GM11168 (cell line): ENCODE measurements around the gene ARHGEF1.

Experiments used
- in situ Hi-C: fragments of 300-500 bp; cut with MboI; formaldehyde crosslinking; loops from one replicate; pipeline ENCODE4 v1.12.0; 2022; ENCODE audit warnings: low sequenced_read_pairs; ENCODE audit not compliant: unreplicated experiment

Gene ARHGEF1

DNA sequence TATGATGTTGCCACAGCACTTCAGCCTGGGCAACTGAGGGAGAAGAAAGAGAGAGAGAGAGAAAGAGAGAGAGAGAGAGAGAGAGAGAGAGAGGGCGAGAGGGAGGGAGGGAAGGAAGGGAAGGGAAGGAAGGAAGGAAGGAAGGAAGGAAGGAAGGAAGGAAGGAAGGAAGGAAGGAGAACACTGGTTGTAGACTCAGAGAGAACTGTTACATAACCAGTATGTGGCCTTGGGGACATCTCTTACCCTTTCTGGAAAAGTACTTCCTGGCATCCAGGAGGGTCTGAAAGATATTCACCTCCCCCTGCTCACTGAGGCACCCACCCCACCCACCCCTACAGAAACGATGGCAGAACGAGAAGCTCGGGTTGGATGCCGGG is 2.7 kb upstream of the ARHGEF1 start:
- in situ Hi-C loops = no loop called here

DNA sequence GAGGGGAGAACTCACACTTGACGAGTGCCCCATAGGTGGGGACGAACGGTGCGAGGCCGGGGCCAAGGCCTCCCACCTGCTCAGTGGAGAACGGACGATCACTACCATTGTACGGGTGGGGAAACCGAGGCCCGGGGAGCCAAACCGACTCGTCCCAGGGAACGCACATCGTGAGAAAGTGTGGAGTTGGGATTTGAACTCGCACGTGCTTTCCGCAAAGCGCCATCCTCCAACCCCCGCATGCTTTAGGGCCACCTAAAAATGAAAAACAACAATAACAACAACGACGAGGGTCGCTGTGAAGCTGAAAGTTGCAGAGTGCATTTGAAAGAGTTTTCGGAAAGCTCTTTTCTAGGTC is 458 bp downstream of the ARHGEF1 start:
- in situ Hi-C loops = no loop called here

DNA sequence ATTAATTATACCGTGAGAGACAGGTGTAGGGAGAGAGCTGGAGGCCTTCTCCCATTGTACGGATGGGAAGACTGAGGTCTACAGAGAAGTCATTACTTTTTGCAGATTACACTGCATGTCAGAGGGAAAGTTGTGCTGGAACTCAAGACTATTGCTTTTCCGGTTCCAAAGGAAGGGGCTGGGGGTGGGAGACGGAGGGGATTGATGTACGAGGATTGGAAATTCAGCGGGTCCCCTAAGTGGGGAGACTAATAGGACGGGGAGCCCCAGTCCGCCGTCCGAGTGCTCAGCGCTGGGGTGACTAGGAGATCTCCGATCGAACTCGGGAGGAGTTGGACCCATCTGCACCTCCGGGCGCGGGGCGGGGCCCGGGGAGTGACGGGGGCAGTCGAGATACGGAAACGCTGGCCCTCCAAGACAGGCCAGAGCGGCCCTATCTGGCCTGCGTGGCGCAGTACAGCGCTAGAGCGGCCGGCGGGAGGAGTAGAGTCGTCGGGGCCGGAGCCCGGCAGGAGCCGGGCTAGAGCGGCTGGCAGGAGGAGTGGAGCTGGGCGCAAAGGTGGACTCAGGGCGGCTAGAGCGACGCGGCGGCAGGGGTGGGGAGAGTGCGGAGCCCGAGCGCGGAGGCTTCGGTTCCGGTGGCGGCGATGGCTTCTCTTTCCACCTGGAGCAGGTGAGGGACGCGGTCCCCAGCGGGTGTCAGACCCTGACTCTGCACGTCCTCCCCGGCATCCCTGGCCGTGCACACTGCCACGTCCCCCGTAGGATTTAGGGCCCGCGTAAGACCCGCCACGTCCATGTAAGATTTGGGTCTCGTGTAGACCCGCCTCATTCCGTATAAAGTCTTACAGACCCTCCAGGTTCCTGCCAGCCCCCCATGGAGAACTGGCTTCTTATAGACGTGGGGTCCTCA is 1.1 kb downstream of the ARHGEF1 start:
- in situ Hi-C loops = no loop called here

DNA sequence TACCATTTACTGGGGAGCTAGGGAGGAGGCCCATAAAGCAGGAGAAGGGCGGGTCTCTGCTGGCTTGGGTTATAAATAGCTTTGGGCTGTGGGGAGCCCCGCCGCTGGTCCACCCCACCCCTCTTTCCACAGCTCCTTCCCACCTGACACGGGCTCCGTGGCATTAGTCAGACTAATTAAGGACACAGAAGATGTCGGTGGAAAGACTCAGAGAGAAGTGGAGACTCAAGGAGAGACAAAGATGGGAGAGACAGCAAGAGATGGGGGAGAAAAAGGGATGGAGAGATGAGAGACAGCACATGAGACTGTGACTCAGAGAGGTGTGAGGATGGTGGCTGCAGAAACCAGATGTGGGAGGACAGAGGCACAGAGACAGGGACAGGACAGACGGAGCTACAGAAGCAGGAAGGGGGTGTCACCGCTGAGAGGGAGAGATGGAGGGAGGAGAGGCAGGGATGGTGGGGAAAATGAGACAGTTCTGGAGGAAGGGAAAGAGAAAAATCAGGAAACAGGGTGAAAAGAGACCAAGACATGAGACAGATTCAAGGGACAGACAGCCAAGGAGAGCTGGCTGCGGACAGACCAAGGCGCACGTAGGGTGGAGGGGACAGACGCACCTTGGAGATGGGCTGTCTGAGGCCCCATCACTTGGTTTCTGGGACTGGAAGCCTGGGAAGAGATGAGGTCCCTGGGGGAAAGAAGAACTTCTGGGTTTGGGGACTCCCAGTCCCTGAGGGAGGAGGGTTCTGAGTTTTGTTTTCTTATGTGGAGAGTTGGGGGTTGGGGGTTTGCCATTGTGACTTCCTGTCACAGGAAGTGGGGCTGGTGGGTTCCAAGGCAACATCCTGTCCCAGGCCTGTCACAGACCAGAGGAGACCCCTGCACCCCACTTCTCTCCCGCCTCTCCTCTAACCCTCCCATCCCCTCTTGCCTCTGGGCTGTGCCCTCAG is 4.1 kb downstream of the ARHGEF1 start:
- in situ Hi-C loops = no loop called here

DNA sequence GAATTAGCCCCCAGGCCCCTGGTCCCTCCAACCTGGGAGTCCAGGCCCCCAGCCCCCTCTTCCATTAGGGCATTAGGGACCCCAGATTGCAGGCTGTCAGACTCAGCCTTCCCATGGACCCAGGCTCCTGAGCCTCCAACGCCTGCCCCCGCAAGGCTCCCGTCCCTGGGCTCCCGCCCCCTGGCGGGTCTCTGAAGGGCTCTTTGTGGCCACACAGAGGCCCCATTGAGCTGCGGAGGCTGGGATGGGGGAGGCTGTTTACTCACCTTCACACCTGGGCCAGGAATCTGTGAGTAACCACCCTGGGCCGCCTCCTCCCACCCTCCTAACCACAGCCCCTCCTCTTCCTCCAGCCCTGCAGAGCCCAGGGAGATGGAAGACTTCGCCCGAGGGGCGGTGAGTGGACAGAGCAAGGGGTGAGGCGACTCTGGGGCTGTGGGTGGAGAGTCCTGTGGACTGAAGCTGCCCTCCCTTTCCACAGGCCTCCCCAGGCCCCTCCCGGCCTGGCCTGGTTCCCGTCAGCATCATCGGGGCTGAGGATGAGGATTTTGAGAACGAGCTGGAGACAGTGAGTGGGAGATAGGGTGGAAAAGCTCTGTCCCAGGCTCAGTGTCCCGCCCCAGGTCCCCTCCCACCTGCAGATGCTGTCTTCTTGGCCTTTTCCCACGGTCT is 4.9 kb downstream of the ARHGEF1 start:
- in situ Hi-C loops = no loop called here

DNA sequence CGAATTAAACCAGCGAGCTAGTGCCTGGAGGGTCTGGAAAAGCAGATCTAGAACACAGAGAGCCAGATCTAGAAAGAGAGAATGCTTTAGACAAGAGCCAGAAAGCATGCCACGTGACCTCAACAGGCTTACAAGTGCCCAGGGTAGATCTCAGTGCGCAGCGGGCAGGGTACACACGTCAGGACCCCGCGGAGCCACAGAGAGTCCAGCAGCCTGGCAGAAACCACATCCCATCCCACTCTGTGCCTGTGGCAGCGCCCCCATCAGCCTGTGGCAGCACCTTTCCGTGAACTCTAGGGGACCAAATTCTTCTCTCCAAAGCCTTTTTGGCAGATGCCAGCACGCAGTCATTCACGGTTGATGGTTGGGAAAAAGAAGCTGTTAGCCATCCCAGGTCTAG is 5.9 kb downstream of the ARHGEF1 start:
- in situ Hi-C loops = no loop called here

DNA sequence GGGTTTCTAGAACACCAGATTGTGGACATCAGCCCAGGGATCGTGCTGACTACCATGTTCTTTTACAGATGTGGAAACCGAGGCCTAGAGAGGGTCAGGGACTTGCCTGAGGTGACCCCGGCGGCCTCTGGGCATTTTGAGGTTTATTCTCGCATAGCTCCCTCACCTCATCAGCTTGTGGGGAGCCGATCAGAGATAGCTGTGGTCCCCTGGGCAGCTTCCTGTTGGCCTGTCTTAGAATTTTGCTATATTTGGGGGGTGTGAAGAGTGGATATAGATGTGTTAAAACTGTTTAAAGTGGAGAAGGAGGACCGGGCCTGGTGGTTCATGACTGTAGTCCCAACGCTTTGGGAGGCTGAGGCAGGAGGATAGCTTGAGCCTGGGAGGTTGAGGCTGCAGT is 6.9 kb downstream of the ARHGEF1 start:
- in situ Hi-C loops = no loop called here

DNA sequence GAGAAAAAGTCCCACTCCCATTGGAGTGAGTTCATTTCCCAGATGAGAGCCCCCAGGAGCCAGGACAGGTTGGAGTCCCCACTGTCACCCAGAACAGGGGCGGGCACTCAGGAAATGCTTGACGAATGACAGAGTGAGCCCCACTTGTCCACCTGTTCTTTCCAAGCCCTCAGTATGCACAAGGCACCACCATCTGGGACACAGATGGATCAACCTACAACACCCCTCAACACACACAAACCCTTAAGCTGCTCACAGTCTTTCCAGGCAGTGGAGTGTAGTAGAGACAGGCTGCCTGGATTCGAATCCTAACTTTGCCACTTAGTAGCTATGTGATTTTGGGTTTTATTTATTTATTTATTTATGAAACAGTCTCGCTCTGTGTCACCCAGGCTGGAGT is 8.0 kb downstream of the ARHGEF1 start:
- in situ Hi-C loops = no loop called here

DNA sequence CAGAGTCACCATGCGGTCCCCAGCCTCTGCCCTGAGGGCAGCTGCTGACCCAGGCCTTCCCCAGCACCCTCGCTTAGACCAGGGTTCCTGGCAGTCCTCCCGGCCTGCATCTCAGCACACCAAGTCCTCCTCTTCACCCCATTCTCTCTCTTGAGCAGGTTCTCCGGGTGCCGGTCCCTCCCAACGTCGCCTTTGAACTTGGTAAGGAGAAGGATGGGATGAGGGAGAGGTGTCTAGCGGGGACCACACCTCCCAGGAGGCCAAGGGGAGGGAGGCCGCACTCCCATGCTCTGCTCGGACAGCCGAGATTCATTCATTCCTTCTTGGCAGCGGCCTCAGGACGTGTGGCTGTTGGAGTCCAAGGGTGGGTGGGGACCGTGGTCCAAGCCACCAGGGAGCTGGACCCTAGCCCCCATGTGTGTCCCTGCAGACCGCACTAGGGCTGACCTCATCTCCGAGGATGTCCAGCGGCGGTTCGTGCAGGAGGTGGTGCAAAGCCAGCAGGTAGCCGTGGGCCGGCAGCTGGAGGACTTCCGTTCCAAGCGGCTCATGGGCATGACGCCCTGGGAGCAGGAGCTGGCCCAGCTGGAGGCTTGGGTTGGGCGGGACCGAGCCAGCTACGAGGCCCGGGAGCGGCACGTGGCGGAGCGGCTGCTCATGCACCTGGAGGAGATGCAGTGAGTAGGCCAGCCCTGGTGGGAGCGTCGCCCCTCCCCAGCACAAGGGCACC is 9.4 kb downstream of the ARHGEF1 start:
- in situ Hi-C loops = no loop called here

DNA sequence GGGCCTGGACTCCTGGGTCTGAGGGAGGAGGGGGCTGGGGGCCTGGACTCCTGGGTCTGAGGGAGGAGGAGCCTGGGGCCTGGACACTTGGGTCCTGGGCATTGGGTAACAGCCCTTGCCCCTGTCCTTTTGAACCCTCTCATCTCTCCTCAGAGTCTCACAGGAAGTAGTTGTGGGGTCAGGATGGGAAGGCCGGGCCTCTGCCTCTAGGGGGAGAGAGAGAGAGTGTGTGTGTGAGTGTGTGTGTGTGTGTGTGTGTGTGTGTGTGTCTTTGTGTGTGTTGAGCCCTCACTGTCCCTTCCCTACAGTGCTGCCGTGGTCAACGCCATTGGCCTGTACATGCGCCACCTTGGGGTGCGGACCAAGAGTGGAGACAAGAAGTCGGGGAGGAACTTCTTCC is 10.9 kb downstream of the ARHGEF1 start:
- in situ Hi-C loops = no loop called here

DNA sequence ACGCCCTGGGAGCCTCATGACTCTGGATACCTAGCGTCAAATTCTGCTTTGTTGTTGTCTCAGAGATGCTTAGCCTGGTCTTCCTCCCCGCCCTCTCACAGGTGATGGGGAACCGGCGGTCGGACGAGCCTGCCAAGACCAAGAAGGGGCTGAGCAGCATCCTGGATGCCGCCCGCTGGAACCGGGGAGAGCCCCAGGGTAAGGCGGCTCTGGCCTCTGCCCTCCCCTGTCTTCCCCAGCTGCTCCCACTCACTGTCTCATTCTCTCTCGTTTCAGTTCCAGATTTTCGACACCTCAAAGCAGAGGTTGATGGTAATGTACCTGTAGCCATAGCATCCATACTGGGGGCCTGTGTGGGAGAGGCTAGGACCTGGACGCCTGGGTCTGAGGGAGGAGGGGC is 11.4 kb downstream of the ARHGEF1 start:
- in situ Hi-C loops = no loop called here

DNA sequence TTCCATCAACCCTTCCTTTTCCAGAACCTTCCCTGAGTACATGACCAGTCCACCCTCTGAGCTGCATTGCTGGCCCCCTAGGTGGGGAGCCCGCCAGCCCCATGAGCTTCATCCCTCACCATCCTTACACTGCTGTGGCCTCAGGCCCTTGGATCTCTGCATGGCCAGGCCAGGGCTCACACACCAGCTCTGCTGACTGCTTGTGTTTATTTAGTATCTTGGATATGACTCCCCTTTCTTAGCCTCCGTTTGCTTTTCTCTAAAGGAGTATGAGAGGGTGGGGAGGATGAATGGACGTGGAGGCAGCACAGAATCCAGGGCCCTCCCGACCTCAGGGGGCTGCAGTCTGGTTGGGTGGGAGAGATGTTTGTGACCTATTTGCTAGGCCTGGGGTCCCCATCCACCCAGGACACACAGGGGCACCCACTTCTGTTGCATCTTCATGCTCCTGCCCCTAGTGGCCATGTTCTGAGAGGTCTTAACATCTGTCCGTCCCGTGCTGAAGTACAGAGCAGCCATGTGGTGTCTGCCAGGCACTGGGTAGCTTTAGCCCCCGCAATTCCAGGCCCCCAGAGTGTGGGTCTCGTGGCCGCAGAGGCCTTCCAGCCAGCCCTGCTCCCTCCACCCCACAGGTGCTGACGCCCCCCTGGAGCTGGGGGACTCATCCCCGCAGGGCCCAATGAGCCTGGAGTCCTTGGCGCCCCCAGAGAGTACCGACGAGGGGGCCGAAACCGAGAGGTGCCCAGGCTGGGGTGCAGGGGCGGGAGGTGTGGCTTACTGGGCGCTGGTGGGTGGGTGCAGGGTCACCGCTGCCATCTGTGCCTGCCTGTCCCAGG is 13.0 kb downstream of the ARHGEF1 start:
- in situ Hi-C loops = no loop called here

DNA sequence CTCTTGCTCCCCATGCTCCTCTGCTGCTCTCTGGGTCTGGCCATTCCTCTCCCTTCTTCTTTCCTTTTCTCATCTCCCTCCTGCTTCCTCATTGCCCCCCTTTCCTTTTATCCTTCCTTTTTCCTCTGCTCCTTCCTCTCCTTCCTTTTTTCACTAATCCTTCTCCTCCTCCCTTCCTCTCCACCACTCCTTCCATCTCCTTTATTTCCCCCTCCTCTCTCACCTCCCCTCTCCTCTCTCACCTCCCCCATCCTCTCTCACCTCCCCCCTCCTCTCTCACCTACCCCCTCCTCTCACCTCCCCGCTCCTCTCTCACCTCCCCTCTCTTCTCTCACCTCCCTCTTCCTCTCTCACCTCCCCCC is 13.6 kb downstream of the ARHGEF1 start:
- in situ Hi-C loops = no loop called here

DNA sequence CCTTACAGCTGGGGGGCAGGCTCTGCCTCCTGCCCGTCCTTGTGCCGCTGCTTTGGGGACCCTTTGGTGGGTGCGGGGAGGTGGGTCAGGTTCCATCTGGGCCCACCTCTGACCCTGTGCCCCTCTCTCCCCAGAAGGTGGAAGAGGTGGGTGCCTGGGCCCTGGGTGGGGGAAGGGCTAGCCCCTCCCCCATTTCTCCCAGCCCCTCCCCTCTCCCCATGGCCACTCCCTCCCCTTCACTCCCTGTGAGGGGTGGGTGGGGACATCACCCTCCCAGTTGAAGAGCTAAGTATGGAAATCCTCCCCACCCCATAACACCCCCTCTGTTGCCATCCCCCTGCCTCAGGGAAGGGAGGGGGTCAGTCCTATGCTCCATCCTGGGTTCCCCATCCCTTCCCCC is 14.2 kb downstream of the ARHGEF1 start:
- in situ Hi-C loops = no loop called here

DNA sequence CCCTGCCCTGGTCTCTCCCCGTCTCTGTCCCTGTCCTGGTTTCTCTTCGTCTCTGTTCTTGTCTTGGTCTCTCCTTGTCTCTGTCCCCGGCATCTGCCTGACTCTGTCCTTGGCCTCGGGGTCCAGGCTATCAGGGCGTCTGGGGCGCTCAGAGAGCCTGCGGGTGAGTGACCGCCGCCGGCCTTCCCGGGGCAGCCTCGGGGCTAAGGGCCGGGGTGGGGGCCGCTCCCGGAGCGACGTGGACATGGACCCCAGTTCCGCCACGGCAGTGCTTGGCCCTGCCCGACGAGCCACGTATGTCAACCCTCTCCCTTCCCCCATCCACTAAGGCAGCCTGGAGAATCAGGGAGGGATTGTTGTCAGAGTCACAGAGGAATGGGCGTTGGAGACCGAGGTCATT is 14.8 kb downstream of the ARHGEF1 start:
- in situ Hi-C loops = no loop called here

DNA sequence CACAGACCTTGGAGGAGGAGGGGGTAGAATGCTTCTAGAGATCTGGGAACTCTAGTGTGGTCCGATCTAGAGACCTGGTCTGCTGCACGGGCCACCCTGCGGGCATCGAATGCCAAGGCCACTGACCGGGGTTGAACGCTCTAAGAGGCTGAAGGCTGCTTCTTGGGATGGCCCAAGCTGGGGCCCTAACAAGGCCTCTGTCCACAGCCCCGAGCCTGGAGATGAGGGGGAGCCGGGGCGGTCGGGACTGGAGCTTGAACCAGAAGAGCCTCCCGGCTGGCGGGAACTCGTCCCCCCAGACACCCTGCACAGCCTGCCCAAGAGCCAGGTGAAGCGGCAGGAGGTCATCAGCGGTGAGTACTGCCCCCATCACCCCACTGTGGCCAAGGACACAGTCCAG is 15.3 kb downstream of the ARHGEF1 start:
- in situ Hi-C loops = no loop called here

DNA sequence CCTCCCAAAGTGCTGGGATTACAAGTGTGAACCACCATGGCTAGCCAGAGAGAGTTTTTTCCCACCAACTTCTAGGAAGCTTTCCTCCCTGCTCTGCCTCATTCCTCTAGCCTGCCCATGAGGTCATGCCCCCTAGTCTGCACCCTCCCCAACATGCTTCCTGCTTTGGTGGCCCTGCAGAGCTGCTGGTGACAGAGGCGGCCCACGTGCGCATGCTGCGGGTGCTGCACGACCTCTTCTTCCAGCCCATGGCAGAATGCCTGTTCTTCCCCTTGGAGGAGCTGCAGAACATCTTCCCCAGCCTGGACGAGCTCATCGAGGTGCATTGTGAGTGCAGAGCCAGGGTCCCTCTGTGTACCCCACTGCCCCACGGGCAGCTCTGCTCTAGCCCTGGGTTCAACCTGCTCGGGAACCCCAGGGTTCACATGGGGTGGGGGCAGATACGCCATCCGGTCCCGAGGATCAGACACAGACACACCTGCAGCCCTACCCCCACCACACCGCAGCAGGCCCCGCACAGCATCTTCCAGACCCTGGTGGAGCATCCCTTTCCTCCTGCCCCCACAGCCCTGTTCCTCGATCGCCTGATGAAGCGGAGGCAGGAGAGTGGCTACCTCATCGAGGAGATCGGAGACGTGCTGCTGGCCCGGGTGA is 18.9 kb downstream of the ARHGEF1 start:
- in situ Hi-C loops = no loop called here

DNA sequence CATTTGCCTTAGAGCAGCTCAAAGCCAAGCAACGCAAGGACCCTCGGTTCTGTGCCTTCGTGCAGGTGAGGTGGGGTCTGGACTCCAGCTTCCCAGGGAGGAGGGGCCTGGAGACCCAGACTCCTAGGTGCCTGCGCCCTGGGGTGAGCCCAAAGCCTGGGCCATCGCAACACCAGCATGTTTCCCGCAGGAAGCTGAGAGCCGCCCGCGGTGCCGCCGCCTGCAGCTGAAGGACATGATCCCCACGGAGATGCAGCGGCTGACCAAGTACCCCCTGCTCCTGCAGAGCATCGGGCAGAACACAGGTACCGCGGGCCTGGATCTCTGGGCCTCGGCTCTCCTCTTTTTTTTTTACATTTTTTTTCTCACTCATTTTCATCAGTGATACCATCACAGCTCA is 19.6 kb downstream of the ARHGEF1 start:
- in situ Hi-C loops = no loop called here
